ENCODE measurements around the gene ZNF385B.
"Not testable (repeated sequence)": the region's sequence is repeated elsewhere in the genome, so short reads cannot be mapped to it uniquely, and the experiment has no call there.

Gene ZNF385B

DNA sequence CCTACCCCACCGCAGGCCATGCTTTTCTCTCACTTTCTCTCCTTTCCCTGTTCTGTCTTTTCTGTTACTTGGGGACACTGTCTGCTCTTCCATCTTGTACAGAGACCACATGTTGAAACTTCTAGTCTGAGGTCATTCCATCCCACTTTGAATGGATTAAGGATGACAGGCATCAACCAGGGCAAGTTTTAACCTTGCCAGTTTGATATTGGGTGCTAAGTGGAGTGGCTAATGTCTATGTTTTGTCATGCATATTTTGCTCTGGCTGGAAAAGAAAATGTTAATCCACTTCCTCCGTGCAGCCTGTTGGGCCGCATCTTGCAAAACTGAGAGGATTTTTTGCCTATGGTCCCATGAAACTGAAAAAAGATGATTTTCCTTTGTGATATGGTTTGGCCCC, 391.3 kb downstream of the ZNF385B start:
- DNase-seq: no peak

DNA sequence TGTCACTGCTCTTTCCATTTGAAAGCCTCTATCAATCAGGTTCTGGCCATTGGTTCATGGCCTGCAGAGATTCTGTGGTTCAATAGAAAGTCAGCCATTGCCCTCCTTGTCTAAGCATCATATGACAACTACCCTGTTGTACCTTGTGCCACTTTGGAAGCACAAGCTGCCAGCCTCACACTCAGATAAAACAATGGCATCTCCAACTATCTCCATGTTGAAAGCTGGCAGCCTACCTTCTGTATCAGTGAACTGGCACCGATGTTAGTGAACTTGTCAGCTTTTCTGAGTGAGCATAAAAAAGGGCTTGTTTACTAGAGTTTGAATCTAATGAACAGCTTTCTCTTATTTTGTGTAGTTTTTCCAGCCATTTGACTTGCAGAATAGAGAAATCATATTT, 393.5 kb downstream of the ZNF385B start:
- no peak for DNase-seq

DNA sequence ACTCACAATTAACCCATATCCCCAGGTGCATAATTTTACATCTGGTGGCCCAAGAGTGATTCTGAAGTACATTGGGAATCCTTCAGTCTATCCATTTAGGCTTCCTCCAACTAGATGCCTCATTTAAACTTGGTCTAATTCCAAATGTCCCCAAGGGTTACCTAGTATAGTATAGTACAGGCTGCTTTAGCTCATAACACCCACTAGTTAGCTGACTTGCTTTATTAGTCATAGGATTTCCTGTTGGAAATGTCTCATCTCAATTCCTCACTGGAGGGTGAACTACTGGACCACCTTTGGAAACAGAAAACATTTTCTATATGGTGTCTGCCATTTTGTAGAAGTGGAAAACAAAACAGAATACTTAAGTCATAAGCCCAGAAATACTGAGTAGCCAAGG, 394.3 kb downstream of the ZNF385B start:
- DNase-seq: no peak

DNA sequence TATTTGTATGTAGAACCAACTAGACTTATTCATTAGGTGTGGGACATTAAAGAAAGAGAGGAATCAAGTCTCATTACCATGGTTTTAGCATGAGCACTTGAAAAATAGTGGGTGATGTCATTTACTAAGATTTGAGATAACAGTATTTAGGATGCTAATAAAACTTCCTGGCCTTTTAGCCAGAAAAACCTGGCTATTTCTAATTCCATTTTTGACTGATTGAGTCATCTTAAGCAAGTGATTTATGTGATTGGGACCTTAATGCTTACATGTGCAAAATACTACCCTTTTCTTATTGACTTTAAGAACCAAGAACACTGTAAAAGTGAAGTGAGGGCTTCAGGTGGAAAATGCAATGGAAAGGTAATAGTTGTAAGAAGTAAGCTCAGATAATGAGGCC, 400.0 kb downstream of the ZNF385B start:
- no peak for DNase-seq

DNA sequence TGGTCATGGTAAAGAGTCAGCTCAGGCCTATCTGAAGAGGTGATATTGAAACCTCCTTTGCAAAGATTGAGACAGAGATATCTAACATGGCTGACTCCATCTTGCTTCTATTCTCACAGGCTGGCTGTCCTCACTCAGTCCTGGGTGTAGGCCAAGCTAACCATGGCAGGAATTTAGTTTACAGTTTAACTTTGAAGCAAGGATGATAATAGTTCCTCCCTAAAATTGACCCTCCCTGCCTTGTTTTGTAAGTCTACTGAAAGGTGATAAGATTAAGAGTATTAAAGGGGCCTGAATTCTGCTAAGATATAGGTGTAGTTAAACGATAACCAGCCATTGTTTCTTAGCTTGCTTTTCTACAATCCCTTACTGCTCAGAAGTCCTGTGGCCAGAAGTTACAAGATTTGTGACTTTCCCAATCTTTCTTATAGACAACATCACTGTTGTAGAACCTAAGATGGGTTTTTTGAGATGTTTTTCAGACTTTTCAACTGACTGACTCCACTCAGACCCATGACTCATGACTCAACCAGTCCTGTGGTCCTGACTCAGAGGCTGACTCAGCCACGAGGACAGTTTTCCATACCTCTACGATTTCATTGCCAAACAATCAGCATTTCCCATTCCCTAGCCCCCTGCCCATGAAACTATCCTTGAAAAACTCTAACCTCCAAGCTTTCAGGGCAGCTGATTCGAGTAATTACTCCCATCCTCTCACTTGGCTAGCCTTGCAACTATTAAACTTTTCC, 401.1 kb downstream of the ZNF385B start:
- DNase-seq: peak; percentile 69

DNA sequence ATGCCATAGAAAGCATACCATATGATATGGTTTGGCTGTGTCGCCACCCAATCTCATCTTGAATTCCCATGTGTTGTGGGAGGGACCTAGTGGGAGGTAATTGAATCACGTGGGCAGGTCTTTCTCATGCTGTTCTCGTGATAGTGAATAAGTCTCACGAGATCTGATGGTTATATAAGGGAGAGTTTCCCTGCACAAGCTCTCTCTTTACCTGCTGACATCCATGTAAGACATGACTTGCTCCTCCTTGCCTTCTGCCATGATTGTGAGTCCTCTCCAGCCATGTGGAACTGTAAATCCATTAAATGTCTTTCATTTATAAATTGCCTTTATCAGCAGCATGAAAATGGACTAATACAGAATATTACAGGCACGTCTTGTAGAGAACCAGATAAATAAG, 403.3 kb downstream of the ZNF385B start:
- not testable (repeated sequence) for DNase-seq

DNA sequence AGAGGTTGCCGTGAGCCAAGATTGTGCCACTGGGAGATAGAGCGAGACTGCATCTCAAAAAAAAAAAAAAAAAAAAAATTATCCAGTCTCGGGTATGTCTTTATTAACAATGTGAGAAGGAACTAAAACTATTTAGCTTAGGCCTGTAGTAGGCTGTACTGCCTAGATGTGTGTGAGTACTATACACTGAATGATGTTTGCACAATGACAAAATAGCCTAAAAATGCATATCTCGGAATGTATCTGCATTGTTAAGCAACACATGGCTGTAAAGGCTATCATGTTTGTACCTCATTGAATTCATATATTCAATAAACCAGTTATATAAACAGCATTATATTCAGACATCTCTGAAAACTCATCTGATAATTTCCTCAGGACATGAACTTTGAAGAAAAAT, 405.6 kb downstream of the ZNF385B start:
- no peak for DNase-seq

DNA sequence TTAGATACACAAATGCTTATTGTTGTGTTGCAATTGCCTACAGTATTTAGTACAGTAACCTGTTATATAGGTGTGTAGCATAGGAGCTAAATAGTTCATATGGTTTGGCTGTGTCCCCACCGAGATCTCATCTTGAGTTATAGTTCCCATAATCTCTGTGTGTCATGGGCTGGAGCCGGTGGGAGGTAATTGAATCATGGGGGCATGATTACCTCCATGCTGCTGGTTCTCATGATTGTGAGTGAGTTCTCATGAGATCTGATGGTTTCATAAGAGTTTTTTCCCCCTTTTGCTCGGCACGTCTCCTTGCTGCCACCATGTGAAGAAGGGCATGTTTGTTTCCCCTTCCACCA, 406.3 kb downstream of the ZNF385B start:
- DNase-seq: no peak

DNA sequence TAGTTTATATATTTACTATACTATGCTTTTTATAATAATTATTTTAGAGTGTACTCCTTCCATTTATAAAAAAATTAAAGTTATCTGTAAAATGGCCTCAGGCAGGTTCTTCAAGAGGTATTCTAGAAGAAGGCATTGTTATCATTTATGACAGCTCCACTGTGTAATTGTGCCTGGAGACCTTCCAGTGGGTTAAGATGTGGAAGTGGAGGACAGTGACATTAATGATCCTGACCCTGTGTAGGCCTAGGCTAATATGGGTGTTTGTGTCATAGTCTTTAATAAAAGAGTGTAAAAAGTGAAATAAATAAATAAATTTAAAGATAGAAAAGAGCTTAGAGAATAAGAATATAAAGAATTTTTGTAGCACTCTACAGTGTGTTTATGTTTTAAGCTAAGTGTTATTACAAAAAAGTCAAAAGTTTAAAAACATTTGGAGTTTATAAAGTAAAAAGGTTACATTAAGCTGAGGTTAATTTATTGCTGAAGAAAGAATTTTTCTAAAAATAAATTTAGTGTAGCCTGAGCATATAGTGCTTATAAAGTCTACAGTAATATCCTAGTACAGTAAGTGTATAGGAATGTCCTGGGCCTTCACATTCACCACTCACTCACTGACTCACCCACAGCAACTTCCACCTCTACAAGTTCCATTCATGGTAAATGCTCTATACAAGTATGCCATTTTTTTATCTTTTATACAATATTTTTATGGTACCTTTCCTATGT, 406.8 kb downstream of the ZNF385B start:
- peak; percentile 20 for DNase-seq

DNA sequence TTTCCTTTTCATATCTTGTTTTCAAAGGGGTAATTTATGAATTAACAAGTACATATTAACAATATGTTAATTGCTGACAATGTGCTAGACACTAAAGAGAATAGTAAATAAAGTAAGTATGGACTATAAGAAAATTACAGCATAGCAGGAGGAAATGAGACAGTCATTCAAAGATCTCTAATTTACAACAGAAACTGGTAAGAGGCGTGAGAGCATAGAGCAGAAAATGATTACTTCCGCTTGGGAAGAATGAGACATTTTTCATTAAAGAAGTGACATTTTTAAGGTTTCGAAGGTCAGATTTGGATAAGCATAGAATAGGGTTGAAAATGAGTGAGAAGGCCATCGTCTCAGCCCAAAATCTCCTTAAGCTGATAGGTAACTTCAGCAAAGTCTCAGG, 412.4 kb downstream of the ZNF385B start:
- no peak for DNase-seq

DNA sequence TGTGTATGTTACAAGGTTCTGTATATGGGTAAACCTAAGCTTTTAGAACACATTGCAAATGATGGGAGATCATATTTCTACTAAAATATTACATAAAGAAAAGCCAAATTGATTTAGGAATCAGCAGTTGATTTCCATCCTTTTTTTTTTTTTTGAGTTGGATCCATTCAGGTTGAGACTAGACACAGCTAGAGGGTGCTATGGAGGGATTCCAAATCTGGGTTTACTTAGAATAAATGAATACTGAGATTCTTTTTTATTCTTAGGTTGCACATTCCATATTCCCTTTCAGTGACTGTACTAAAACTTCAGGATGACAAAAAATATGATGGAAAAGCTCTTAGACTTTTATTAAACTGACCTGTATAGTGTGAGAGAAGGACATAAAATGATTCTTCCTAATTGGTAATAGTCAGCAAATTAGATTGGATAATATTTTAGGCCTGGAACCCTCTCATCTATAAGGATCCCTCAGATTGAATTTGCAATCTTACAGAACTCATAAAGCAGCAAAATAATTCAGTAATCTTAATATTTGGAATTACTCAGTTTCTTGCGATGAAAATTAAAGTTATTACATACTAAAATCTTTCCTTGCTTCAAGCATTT, 413.5 kb downstream of the ZNF385B start:
- DNase-seq: no peak

DNA sequence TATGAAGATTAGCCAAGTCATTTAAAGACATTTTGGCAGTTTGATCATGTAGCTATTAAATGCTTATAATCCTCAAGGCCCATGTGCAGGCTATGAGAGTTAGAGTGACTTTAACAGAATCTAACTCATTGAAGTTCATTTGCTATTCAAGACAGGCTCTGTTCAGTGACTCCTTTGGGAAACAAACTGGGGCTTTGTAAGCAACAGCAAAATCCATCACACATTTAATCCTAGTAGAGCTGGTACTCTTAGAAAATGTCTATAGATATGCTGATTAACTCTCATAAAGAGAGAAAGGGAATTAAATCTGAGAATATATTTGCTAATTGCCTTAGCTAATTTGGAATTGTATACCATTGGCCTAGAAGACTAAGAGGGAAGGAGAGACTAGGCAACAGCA, 414.0 kb downstream of the ZNF385B start:
- DNase-seq: no peak

DNA sequence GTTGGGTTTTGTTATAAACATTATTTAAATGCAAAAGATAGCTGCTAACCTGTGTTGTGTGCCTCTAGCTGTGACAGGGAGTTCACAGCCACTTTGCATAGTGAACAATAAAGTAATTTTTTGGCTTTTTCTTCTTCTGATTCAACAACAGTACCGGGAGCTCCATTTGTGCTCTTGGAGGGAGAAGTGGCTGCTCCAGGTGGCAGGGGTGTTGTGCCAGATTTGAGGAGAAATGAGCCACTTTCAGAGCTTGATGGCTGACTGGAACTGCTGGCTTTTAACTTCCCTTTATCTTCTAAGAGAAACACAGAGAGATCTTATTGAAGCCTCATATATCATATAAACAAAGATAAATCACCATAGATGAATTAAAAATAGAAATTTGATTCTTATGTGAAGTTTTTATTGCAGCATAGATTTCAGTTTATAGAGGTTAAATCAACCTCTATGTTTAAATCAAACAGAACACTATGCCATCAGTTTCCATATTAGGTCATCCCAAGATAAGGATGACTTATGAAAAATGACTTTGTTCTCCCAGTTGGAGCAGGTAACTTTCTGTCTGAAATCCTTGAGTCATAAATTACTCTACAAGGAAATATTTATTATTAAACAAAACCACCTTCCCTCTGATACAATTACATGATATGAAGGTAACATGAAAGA, 414.8 kb downstream of the ZNF385B start:
- DNase-seq: no peak

DNA sequence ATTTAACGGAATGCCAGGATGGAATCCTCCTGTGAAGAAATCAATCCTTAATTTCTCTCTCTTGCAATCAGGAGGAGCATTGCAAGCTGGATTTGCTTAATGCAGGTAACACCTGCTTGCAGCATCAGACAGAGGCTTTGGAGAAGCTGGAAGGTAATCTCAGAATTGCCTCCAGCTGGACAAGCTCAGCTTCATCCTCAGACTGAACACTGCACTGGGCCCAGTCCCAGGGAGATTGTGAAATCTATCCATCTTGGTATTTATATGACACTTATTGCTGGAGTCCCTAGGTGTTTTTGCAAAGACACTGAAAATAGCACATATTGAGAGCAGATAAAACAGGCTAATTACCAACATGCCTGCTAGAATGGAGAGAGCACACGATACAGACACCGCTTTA, 417.4 kb downstream of the ZNF385B start:
- no peak for DNase-seq

DNA sequence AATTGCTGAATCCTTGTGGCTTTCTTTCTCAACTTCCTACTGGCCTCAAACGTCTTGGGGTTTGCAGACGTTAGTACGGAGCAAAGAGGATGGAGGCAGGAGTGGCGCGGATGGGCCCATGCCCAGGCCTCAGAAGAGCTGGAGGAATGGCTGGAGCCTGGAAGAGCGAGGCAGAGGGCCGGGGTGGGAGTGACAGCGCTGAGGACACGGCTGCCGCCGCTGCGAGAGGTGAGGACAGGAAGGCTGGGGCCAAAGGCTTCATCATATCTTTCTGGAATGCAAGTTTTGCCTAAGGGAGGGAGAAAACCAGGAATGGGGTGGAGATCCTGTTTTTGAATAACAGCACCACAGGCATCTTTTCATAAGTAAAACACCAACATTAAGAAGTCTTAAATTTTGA, 418.2 kb downstream of the ZNF385B start:
- DNase-seq: no peak

DNA sequence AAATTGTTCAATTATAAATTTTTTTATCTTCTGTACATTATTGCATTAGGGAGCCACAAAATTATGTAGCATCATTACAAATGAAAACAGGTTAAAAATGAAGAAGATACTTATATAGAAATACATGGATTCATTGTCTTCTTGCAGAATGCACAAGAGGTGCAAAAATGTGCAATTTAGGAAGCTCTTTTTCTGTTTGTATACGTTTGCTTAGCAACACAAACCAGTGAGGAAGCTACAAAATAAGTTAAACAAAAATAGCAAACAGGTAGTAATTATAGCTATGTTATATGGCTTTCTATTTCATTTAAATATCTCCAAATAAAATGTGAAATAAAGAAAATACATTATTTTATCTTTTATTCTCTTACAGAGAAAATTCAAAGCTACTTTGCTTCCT, 419.2 kb downstream of the ZNF385B start:
- no peak for DNase-seq

DNA sequence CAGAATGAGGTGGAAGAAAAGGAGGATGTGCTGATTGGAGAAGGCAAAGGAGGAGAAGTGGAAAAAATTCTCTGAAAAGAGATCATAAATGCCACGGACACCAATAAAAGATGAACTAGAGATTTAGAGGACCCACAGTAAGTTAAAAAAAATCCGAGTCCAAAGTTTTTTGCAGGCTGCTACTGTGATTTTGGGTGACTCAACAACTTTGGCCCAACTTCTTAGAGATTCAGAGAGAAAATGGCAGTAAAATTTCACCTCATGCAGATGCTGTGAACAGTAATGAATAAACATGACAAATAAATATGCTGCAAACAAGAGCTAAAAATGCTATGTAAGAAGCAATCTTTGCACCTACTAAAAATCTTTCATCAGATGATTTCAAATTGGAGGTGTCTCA, 419.9 kb downstream of the ZNF385B start:
- DNase-seq: no peak

DNA sequence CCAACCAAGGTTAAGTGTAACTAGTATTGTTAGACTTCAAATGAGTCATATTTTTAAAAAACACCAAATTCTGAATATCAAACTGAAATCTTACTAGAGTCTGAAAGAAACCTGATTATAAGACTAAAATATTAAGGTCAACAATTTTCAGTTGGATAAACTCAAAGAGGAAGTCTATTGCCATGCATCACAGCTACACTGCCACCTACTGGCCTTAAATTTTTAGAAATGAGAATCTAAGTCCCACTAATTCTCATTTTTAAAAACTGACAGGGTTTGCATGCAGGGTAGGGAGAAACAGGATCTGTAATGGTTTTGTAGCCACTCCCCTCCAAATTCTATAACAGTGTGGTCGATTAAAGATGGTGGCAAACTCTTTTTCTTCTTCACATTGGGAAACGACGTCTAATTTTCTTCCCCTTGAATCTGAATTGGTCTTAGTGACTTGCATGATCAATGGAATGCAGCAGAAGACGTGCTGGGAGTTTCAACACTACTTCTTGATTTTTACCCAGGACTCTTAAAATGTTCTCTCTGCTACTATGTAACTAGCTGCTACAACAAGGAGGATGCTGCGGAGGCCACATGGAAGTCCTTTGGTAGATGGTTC, 420.7 kb downstream of the ZNF385B start:
- no peak for DNase-seq

DNA sequence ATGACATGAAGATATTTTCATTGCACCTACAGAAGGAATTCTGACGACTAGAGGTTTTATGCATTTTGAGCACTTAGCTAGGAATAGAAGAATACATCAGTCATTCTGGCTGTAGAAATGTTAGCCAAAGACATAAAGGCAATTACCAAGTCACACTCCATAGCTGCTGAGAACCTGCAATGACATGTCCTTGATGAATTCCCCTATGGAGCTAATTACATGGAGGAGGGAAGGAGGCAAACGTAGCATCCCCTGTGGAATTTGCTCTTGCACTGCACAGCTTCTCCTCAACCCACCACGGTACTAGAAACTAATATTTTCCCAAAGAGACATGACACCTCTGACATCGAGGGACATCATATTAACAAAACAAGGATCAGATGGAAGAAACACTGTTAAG, 422.8 kb downstream of the ZNF385B start:
- DNase-seq: no peak

DNA sequence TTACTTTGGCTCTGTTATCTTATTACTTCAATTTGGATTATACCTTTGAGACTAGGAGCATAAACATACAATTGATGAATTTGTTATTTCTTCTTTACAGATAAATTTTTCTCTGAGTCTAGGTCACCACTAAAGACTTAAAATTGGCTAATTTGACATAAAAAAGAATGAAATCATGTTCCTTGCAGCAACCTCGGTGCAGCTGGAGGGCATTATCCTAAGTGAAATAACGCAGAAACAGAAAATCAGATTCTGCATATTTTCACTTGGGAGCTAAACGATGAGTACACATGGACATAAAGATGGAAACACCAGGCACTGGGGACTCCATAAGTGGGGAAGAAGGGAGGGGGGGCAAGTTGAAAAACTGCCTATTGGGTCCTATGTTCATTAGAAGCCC, 424.0 kb downstream of the ZNF385B start:
- DNase-seq: no peak

DNA sequence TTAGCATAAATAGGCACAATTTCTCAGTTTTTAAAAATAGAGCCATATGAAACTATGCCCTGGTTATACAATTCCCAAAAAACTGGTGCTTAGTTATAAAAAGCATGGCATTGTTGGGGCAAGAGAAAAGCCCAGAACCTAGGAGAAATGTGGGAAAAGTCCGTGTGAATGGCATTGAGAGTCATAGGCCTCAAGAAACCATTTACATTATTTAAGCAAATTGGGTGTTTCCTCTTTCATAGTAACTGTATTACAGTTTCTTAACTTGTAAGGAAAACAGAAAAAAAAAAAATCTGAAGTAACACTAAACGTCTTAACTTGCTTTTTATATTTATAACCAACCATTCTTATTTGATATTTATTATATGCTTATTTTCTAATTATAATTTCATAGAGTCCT, 425.8 kb downstream of the ZNF385B start:
- DNase-seq: no peak

DNA sequence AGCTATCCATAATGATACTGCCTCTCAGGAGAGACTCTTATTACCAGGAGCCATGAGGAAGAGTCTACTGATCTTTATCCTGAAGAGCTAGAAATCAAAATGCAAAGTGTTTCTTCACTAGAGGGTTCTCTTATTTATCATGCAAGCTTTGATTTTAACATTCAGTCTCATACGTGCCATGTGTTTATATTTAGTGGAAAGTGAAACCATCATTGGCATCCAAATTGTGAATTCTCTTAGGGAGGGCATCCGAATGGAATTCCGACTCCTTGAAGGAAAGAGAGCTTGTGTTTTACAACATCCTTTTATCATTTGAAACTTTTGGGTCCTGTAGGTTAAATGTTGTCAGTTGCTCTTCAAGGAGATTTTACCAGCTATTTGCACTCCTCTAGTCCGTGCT, 426.4 kb downstream of the ZNF385B start:
- DNase-seq: no peak

DNA sequence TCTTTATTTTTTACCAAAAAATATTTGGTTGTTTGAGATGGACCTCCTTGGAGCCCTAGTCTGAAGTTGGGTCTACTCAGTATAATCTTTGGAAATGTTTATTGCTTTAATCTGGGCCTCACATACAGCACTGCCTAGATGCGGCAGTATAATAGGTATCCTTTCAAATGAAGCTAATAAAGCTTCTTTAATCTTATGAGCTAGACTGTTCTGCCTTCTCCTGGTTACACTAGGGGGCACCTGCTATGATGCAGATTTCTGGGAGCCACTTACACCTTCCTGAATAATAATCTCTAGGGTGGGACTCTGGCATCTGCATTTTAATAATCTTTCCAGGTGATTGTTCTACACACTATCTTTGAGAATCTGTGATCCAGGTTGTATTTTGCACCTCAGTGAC, 427.1 kb downstream of the ZNF385B start:
- no peak for DNase-seq

Data from T1000 (cell line).